HepG2 (cell line): ENCODE measurements around the gene KCNIP3.

ENCODE experiments used
- AKAP8 ChIP-seq: sonication (generic); formaldehyde crosslinking; IDR thresholded peaks from 2 replicates; pipeline ENCODE4 v1.5.1; 2020; ENCODE audit warnings: mild to moderate bottlenecking, missing genetic modification reagents
- JDP2 ChIP-seq: sonication (generic); formaldehyde crosslinking; IDR thresholded peaks from 2 replicates; pipeline ENCODE4 v1.8.1; 2022; ENCODE audit warnings: missing genetic modification reagents, borderline replicate concordance
- ZC3H4 ChIP-seq: sonication (generic); formaldehyde crosslinking; IDR thresholded peaks from 2 replicates; pipeline ENCODE4 v1.4.0; 2020; ENCODE audit warnings: missing genetic modification reagents, borderline replicate concordance

- TF ChIP-seq JDP2 (CRISPR knock-in tag) (no peak), ZC3H4 (CRISPR knock-in tag) (no peak), AKAP8 (no peak)
Observed at GRCh38 chr2:95391641-95392310, 94.6 kb downstream of the KCNIP3 start.
